Measurements from ENCODE around the gene CITED4. TPM values are rescaled to one million over a fixed set of nuclear protein-coding genes. Genes with fewer than 3 reads are reported as not detected.

The CITED4 gene
- polyA plus RNA-seq, 1 donor from 2014 or later = 2.6 TPM

- Histone ChIP-seq H3K4me2 (ENCODE audit: low read length) (no peak overlapping the region), H3K9me3 (ENCODE audit: low read length) (no peaks in the 10 kb centered on the region), H3K36me3 (ENCODE audit: insufficient read depth, low read length) (no peaks in the 10 kb centered on the region), H3K9ac (ENCODE audit: low read length) (no peak overlapping the region), H3K27ac (ENCODE audit: low read length) (no peak overlapping the region), H2AFZ (ENCODE audit: low read depth, low read length) (no peak overlapping the region), H3K27me3 (ENCODE audit: insufficient read depth, low read depth, low read length) (no peaks in the 10 kb centered on the region), H3F3A (ENCODE audit: insufficient read depth, low read length, poor library complexity, severe bottlenecking) (no peaks in the 10 kb centered on the region), H3K79me2 (replicated peaks; ENCODE audit: insufficient read depth, low read length) (no peaks in the 10 kb centered on the region), H4K20me1 (ENCODE audit: insufficient read depth) (no peaks in the 10 kb centered on the region), H3K9me2 (ENCODE audit: insufficient read depth, low read length) (no peaks in the 10 kb centered on the region), H3K4me3 (ENCODE audit: low read length) (no peak overlapping the region)
- TF ChIP-seq TAF1 (IDR thresholded peaks at IDR 0.05; ENCODE audit: low read depth) (no peak), POLR2AphosphoS5 (IDR thresholded peaks at IDR 0.05) (no peak), RAD21 (conservative IDR thresholded peaks at IDR 0.05) (no peak), SMC3 (conservative IDR thresholded peaks at IDR 0.05; ENCODE audit: poor library complexity) (no peak), MXI1 (conservative IDR thresholded peaks at IDR 0.05; ENCODE audit: poor library complexity, severe bottlenecking) (no peak), CTCF (IDR thresholded peaks at IDR 0.05; ENCODE audit: poor library complexity, severe bottlenecking) (no peak), EP300 (conservative IDR thresholded peaks at IDR 0.05; ENCODE audit: poor library complexity, severe bottlenecking) (no peak), EZH2 (IDR thresholded peaks at IDR 0.05; ENCODE audit: borderline replicate concordance, insufficient read depth, low read length, poor library complexity, severe bottlenecking) (no peak), REST (IDR thresholded peaks at IDR 0.05; ENCODE audit: borderline replicate concordance) (no peak)
These were observed 40.0 kb upstream of the CITED4 start for GRCh38 chr1:40901886-40902852.

- Histone ChIP-seq H3K27ac (ENCODE audit: low read length) (no peak overlapping the region), H3K9me3 (ENCODE audit: low read length) (no peaks in the 10 kb centered on the region)
These were observed 37.2 kb upstream of the CITED4 start for GRCh38 chr1:40899230-40899870.

More at GRCh38 chr1:40899230-40899870, 37.2 kb upstream of the CITED4 start:
- Histone ChIP-seq H3K9ac (ENCODE audit: low read length) (no peak overlapping the region), H3F3A (ENCODE audit: insufficient read depth, low read length, poor library complexity, severe bottlenecking) (no peaks in the 10 kb centered on the region), H2AFZ (ENCODE audit: low read depth, low read length) (no peak overlapping the region), H3K27me3 (ENCODE audit: insufficient read depth, low read depth, low read length) (no peaks in the 10 kb centered on the region), H3K4me2 (ENCODE audit: low read length) (no peak overlapping the region), H3K4me3 (ENCODE audit: low read length) (no peak overlapping the region), H3K36me3 (ENCODE audit: insufficient read depth, low read length) (no peaks in the 10 kb centered on the region), H4K20me1 (ENCODE audit: insufficient read depth) (no peaks in the 10 kb centered on the region), H3K9me2 (ENCODE audit: insufficient read depth, low read length) (no peaks in the 10 kb centered on the region), H3K79me2 (replicated peaks; ENCODE audit: insufficient read depth, low read length) (no peaks in the 10 kb centered on the region)
- TF ChIP-seq POLR2AphosphoS5 (IDR thresholded peaks at IDR 0.05) (no peak), REST (IDR thresholded peaks at IDR 0.05; ENCODE audit: borderline replicate concordance) (no peak), SMC3 (conservative IDR thresholded peaks at IDR 0.05; ENCODE audit: poor library complexity) (no peak), CTCF (IDR thresholded peaks at IDR 0.05; ENCODE audit: poor library complexity, severe bottlenecking) (no peak), MXI1 (conservative IDR thresholded peaks at IDR 0.05; ENCODE audit: poor library complexity, severe bottlenecking) (no peak), EZH2 (IDR thresholded peaks at IDR 0.05; ENCODE audit: borderline replicate concordance, insufficient read depth, low read length, poor library complexity, severe bottlenecking) (no peak), EP300 (conservative IDR thresholded peaks at IDR 0.05; ENCODE audit: poor library complexity, severe bottlenecking) (no peak), RAD21 (conservative IDR thresholded peaks at IDR 0.05) (no peak), TAF1 (IDR thresholded peaks at IDR 0.05; ENCODE audit: low read depth) (no peak)
